Adipocyte (in vitro differentiated cells): ENCODE measurements around the gene PSMD9.
"Not testable (repeated sequence)": the region's sequence is repeated elsewhere in the genome, so short reads cannot be mapped to it uniquely, and the experiment has no call there.

Experiments
- DNase-seq: peaks from one replicate; pipeline ENCODE4 v3.0.0-alpha.2; 2015; ENCODE audit warnings: low read depth
- H3K27me3 ChIP-seq: replicated peaks from 2 replicates; pipeline ENCODE4 v1.7.0; 2013; ENCODE audit warnings: mild to moderate bottlenecking, low read length, moderate library complexity; ENCODE audit not compliant: control insufficient read depth, insufficient read depth
- H3K36me3 ChIP-seq: 2 replicates; pipeline ENCODE4 v1.7.0; 2013; ENCODE audit warnings: low read length, mild to moderate bottlenecking, moderate library complexity; ENCODE audit not compliant: control insufficient read depth, insufficient read depth, severe bottlenecking
- H3K4me1 ChIP-seq: 2 replicates; pipeline ENCODE4 v1.7.0; 2013; ENCODE audit warnings: mild to moderate bottlenecking, low read length, moderate library complexity; ENCODE audit not compliant: control insufficient read depth, insufficient read depth
- H3K4me3 ChIP-seq: 2 replicates; pipeline ENCODE4 v1.7.0; 2013; ENCODE audit warnings: mild to moderate bottlenecking, low read length, moderate library complexity
- H3K9ac ChIP-seq: 2 replicates; pipeline ENCODE4 v1.7.0; 2013; ENCODE audit warnings: mild to moderate bottlenecking, low read length, moderate library complexity
- H3K9me3 ChIP-seq: 2 replicates; pipeline ENCODE4 v1.7.0; 2013; ENCODE audit warnings: mild to moderate bottlenecking, low read length, moderate library complexity; ENCODE audit not compliant: control insufficient read depth

PSMD9 gene

GRCh38 chr12:121927813-121928212 lies 39.2 kb downstream of the PSMD9 start:
- H3K4me3 ChIP-seq = no peak overlapping the region

GRCh38 chr12:121929545-121929944 lies 41.0 kb downstream of the PSMD9 start:
- H3K9ac ChIP-seq, H3K4me3 ChIP-seq, H3K9me3 ChIP-seq, H3K27me3 ChIP-seq, DNase-seq: not testable (repeated sequence)
- H3K36me3 ChIP-seq = peaks cover 14% of the 10 kb centered on the region
- H3K4me1 ChIP-seq = peaks cover 13% of the 10 kb centered on the region

More at GRCh38 chr12:121927813-121928212, 39.2 kb downstream of the PSMD9 start:
- no peaks in the 10 kb centered on the region for H3K27me3 ChIP-seq
- H3K9me3 ChIP-seq = no peaks in the 10 kb centered on the region
- H3K9ac ChIP-seq = no peak overlapping the region
- H3K36me3 ChIP-seq = peaks cover 6% of the 10 kb centered on the region
- no peak for DNase-seq
- H3K4me1 ChIP-seq = peaks cover 25% of the 10 kb centered on the region

DNA sequence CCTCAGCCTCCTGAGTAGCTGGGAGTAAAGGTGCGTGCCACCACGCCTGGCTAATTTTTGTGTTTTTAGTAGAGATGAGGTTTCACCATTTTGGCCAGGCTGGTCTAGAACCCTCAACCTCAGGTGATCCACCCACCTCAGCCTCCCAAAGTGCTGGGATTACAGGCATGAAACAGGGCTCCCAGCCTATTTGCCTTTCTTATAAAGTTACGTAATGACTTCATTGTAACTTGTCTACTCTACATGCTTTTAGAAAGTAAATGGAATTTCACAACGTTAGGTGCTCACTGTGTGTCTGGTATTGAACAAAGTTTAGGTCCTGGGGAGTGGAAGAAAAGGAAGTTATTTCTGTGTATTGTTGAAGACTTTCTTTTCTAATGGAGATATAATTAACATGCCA lies 42.3 kb downstream of the PSMD9 start:
- peaks cover 3% of the 10 kb centered on the region for H3K4me1 ChIP-seq
- no peaks in the 10 kb centered on the region for H3K27me3 ChIP-seq
- no peak overlapping the region for H3K9ac ChIP-seq
- DNase-seq = no peak
- H3K36me3 ChIP-seq = peaks cover 26% of the 10 kb centered on the region
- no peak overlapping the region for H3K4me3 ChIP-seq
- H3K9me3 ChIP-seq = no peaks in the 10 kb centered on the region

DNA sequence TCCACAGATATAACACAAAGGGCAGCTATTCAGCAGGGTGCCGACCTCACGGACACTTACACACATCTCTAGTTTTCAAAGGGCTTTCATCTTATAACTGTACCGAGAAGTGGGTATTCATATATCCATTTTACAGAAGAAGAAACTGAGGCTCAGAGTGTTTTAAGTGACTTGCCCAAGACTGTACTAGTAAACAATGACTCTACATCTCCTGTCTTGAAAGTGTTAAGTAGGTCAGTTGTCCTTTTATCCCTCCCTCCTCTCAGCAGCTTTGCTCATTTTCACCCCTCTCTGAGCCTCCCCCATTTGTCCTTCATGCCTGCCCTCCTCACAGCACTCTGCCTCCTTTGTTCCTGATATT lies 43.6 kb downstream of the PSMD9 start:
- Histone ChIP-seq H3K4me1 (peaks cover 3% of the 10 kb centered on the region), H3K4me3 (no peak overlapping the region), H3K27me3 (no peaks in the 10 kb centered on the region), H3K36me3 (peaks cover 32% of the 10 kb centered on the region), H3K9me3 (no peaks in the 10 kb centered on the region), H3K9ac (no peak overlapping the region)
- DNase-seq = no peak

DNA sequence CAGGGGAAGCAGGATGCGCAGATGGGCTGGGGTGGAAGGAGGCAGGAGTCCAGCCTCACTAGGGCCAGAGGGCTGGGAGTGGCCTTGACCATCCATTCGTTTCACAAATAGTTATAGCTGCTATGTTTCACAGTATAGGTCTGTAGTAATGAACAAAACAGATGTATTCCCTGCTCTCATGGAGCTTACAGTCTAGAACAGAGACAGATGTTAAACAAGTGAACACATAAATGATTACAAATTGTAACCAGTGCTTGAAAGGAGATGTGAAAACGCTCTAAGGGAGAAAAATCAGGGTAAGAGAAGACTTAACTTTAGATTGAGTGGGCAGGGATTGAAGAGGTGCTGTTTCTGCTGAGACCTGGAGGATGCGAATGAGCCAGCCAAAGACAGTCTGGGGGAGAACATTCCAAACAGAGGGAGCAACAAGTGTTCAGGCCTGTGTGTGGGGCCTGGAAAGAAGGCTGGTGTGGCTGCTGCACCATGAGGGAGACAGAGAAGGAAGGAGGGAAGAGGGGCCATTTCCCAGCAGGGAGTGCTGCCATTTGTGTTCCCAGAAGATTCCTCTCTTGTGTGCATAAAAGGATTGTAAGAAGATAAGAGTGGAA lies 44.4 kb downstream of the PSMD9 start:
- DNase-seq = no peak
- no peaks in the 10 kb centered on the region for H3K27me3 ChIP-seq
- H3K36me3 ChIP-seq = peaks cover 38% of the 10 kb centered on the region
- H3K4me1 ChIP-seq = peaks cover 3% of the 10 kb centered on the region
- no peak overlapping the region for H3K9ac ChIP-seq
- no peak overlapping the region for H3K4me3 ChIP-seq
- H3K9me3 ChIP-seq = no peaks in the 10 kb centered on the region

DNA sequence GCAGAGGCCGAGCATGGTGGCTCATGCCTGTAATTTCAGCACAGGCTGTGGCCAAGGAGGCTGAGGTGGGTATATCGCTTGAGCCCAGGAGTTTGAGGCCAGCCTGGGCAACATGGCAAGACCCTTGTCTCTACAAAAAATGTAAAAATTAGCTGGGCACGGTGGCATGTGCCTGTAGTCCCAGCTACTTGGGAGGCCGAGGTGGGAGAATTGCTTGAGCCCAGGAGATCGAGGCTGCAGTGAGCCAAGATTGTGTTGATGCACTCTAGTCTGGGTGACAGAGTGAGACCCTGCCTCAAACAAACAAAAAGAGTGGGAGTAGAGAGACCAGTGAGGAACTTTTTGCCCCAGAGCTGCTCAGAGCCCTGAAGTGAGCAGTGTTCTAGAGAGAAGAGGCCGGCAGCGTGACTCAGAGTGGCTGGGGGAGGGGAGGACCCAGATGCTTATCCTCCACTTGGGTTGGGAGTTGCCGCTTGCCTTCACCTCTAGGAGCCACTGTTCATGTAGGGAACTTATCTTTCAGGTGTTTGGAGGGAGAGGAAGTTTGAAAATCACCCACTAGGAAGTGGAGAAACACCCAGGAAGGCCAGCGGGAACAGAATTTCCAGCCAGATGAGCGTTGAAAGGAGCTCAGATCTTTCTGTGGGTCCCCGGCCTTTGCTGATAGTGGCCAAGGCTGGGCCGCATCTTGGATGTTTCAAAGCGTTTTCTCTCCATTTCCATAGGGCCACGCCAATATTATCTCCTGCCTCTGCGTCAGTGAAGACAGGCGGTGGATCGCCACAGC lies 45.1 kb downstream of the PSMD9 start:
- peaks cover 3% of the 10 kb centered on the region for H3K4me1 ChIP-seq
- no peak for DNase-seq
- H3K9me3 ChIP-seq = no peaks in the 10 kb centered on the region
- no peak overlapping the region for H3K4me3 ChIP-seq
- H3K36me3 ChIP-seq = peaks cover 38% of the 10 kb centered on the region
- H3K27me3 ChIP-seq = no peaks in the 10 kb centered on the region
- H3K9ac ChIP-seq = no peak overlapping the region

DNA sequence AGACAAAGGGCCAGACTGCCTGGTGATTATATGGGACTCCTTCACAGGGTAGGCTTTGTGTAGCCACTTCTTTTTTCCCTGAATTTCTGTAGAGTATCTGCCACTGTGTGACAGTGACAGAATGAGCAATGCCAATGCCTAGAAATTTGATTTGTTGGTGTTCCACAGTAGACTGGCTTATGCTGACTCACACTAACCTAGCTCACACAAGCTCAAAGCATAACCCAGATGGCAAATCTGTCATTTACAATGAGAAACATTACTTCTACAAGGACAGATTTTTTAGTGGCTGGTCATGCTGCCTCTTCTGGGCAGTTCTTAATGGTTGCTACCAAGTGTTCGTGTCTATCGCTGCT lies 45.7 kb downstream of the PSMD9 start:
- peaks cover 42% of the 10 kb centered on the region for H3K36me3 ChIP-seq

DNA sequence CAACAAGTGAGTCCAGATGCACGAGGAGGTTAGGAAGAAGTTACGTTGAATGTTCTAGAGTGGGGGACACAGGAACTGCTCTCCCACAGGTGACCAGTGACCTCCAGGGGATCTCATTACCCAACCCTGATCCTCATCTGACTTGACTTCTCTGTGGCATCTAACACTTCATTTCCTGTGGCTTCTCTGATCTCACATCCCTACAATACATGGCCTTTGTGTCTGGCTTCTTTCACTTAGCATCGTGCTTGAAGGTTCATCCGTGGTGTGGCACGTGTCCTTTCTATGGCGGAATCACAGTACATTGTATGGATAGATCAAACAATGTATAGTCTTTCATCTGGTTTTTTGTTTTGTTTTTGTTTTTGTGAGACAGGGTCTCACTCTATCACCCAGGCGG lies 49.1 kb downstream of the PSMD9 start:
- Histone ChIP-seq H3K4me1 (no peaks in the 10 kb centered on the region), H3K36me3 (peaks cover 44% of the 10 kb centered on the region), H3K9me3 (no peaks in the 10 kb centered on the region), H3K27me3 (no peaks in the 10 kb centered on the region), H3K9ac (no peak overlapping the region), H3K4me3 (no peak overlapping the region)
- DNase-seq = no peak

More for the DNA sequence above, 45.7 kb downstream of the PSMD9 start:
- no peaks in the 10 kb centered on the region for H3K27me3 ChIP-seq
- H3K4me3 ChIP-seq = no peak overlapping the region
- DNase-seq = no peak
- no peaks in the 10 kb centered on the region for H3K9me3 ChIP-seq
- H3K9ac ChIP-seq = no peak overlapping the region
- peaks cover 3% of the 10 kb centered on the region for H3K4me1 ChIP-seq

DNA sequence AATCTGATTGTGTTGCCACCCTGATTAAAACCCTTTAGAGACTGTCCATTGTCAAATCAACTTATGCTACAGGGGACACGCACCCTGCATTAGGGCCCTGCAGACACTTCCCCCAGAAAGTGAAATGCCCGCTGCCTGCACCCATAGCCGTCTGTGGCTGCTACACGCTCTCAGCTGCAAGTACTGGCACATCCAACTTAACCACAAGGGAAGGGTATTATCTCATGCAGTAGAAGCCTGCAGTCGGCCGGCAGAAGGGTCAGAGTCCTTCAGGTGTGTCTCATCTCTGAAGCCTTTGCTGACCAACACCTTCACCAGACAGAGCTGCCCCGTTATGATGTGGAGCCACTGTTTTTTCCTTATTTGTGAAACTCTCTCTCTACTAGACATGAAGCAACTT lies 50.6 kb downstream of the PSMD9 start:
- H3K36me3 ChIP-seq = peaks cover 48% of the 10 kb centered on the region
- H3K27me3 ChIP-seq = no peaks in the 10 kb centered on the region
- H3K9me3 ChIP-seq = no peaks in the 10 kb centered on the region
- H3K4me3 ChIP-seq = no peak overlapping the region
- H3K4me1 ChIP-seq = no peaks in the 10 kb centered on the region
- no peak overlapping the region for H3K9ac ChIP-seq
- DNase-seq = no peak

GRCh38 chr12:121939992-121940766 lies 51.6 kb downstream of the PSMD9 start:
- Histone ChIP-seq H3K9me3 (no peaks in the 10 kb centered on the region), H3K36me3 (peaks cover 46% of the 10 kb centered on the region), H3K9ac (no peak overlapping the region), H3K4me1 (no peaks in the 10 kb centered on the region), H3K27me3 (no peaks in the 10 kb centered on the region), H3K4me3 (no peak overlapping the region)
- DNase-seq = no peak

- no peaks in the 10 kb centered on the region for H3K27me3 ChIP-seq
- H3K36me3 ChIP-seq = peaks cover 36% of the 10 kb centered on the region
- no peak overlapping the region for H3K9ac ChIP-seq
- H3K9me3 ChIP-seq = no peaks in the 10 kb centered on the region
- no peak for DNase-seq
- H3K4me3 ChIP-seq = no peak overlapping the region
- H3K4me1 ChIP-seq = no peaks in the 10 kb centered on the region
These were observed 53.6 kb downstream of the PSMD9 start for GRCh38 chr12:121942145-121942718.
